Ecto neural progenitor cell (in vitro differentiated cells): ENCODE measurements around the gene PKD2L1.
"Not testable (repeated sequence)": the region's sequence is repeated elsewhere in the genome, so short reads cannot be mapped to it uniquely, and the experiment has no call there.

ENCODE experiments used
- DNase-seq: peaks from one replicate; pipeline ENCODE4 v3.0.0-alpha.2; 2018; ENCODE audit warnings: low spot score

The PKD2L1 gene

GRCh38 chr10:100286051-100287033 is 43.7 kb downstream of the PKD2L1 start, which contains the start of gene BLOC1S2:
Gene BLOC1S2, minus strand, starts transcription at chr10:100286680. Its CDS starts 21 bp downstream, at chr10:100286659.
- peak; percentile 95 for DNase-seq

GRCh38 chr10:100285326-100285725 is 44.7 kb downstream of the PKD2L1 start:
- not testable (repeated sequence) for DNase-seq

GRCh38 chr10:100282907-100283306 is 47.1 kb downstream of the PKD2L1 start:
- no peak for DNase-seq

- DNase-seq: not testable (repeated sequence)
Measured at GRCh38 chr10:100276971-100277370, 53.1 kb downstream of the PKD2L1 start.

GRCh38 chr10:100267239-100268104 is 62.6 kb downstream of the PKD2L1 start, which contains the start of gene CWF19L1:
Gene CWF19L1, minus strand, starts transcription at chr10:100267638. Its CDS starts 45 bp downstream, at chr10:100267593.
- peak; percentile 91 for DNase-seq

- DNase-seq: no peak
Measured at GRCh38 chr10:100265821-100266485, 64.1 kb downstream of the PKD2L1 start.

GRCh38 chr10:100254191-100254590 is 75.8 kb downstream of the PKD2L1 start:
- DNase-seq: no peak

GRCh38 chr10:100253041-100253440 is 77.0 kb downstream of the PKD2L1 start:
- no peak for DNase-seq

GRCh38 chr10:100248820-100249219 is 81.2 kb downstream of the PKD2L1 start:
- no peak for DNase-seq

- no peak for DNase-seq
Measured at GRCh38 chr10:100245484-100246220, 84.4 kb downstream of the PKD2L1 start.

- DNase-seq: no peak
Measured at GRCh38 chr10:100239851-100240250, 90.2 kb downstream of the PKD2L1 start.

GRCh38 chr10:100238429-100238828 is 91.6 kb downstream of the PKD2L1 start:
- DNase-seq: no peak
